WTC11 (cell line): ENCODE measurements around the gene OCA2. TPM values are rescaled to one million over a fixed set of nuclear protein-coding genes. Genes with fewer than 3 reads are reported as not detected.

ENCODE experiments used
- ATAC-seq: fragments of 200-7000 bp; cut with Tn5 transposase; 2 replicates; pipeline ENCODE4 v1.10.0; 2021; ENCODE audit warnings: mild to moderate bottlenecking, moderate library complexity
- CTCF ChIA-PET: fragments of 300-600 bp; sonication (Branson Sonifier 250); formaldehyde crosslinking; loops from one replicate; lab custom pipeline; 2021; ENCODE audit warnings: antibody characterized with exemption; lab: Charles Lee
- POLR2A ChIA-PET: fragments of 350-600 bp; sonication (Branson Sonifier 250); formaldehyde crosslinking; loops from one replicate; lab custom pipeline; 2021; ENCODE audit warnings: antibody characterized with exemption; lab: Charles Lee
- DNase-seq: peaks from one replicate; pipeline ENCODE4 v3.0.0; 2021; ENCODE audit warnings: low spot score
- H3K27ac Mint-ChIP-seq: 2 replicates; pipeline ENCODE4 v1.8.0; 2021; ENCODE audit warnings: mixed read lengths
- H3K27me3 Mint-ChIP-seq: 2 replicates; pipeline ENCODE4 v1.8.0; 2021; ENCODE audit warnings: low read depth, mild to moderate bottlenecking, moderate library complexity, mixed read lengths
- H3K36me3 Mint-ChIP-seq: 2 replicates; pipeline ENCODE4 v1.8.0; 2021; ENCODE audit warnings: mixed read lengths
- H3K4me1 Mint-ChIP-seq: 2 replicates; pipeline ENCODE4 v1.8.0; 2022; ENCODE audit warnings: mixed read lengths
- H3K4me3 Mint-ChIP-seq: 2 replicates; pipeline ENCODE4 v1.8.0; 2021; ENCODE audit warnings: mild to moderate bottlenecking, moderate library complexity, mixed read lengths
- H3K9me3 Mint-ChIP-seq: 2 replicates; pipeline ENCODE4 v1.8.0; 2021; ENCODE audit warnings: mixed read lengths
- AFF4 ChIP-seq: sonication (generic); formaldehyde crosslinking; IDR thresholded peaks from 2 replicates; pipeline ENCODE4 v1.8.1; 2023; ENCODE audit warnings: mild to moderate bottlenecking, missing genetic modification reagents, borderline replicate concordance
- ATF1 ChIP-seq: sonication (generic); formaldehyde crosslinking; IDR thresholded peaks from 2 replicates; pipeline ENCODE4 v1.8.1; 2023; ENCODE audit warnings: mild to moderate bottlenecking, moderate library complexity, missing genetic modification reagents
- CREM ChIP-seq: sonication (generic); formaldehyde crosslinking; IDR thresholded peaks from 2 replicates; pipeline ENCODE4 v1.8.1; 2022; ENCODE audit warnings: mild to moderate bottlenecking, missing genetic modification reagents, moderate library complexity
- ELF4 ChIP-seq: sonication (generic); formaldehyde crosslinking; IDR thresholded peaks from 2 replicates; pipeline ENCODE4 v1.8.1; 2022; ENCODE audit warnings: low read depth, mild to moderate bottlenecking, moderate library complexity, missing genetic modification reagents
- ESRRA ChIP-seq: sonication (generic); formaldehyde crosslinking; IDR thresholded peaks from 2 replicates; pipeline ENCODE4 v1.8.1; 2022; ENCODE audit warnings: mild to moderate bottlenecking, missing genetic modification reagents, borderline replicate concordance
- FOXJ3 ChIP-seq: sonication (generic); formaldehyde crosslinking; IDR thresholded peaks from 2 replicates; pipeline ENCODE4 v1.9.0; 2021; ENCODE audit warnings: missing genetic modification reagents, mild to moderate bottlenecking, borderline replicate concordance
- FOXK1 ChIP-seq: sonication (generic); formaldehyde crosslinking; IDR thresholded peaks from 2 replicates; pipeline ENCODE4 v1.8.0; 2022; ENCODE audit warnings: mild to moderate bottlenecking, moderate library complexity, missing genetic modification reagents
- FOXP4 ChIP-seq: sonication (generic); formaldehyde crosslinking; IDR thresholded peaks from 2 replicates; pipeline ENCODE4 v1.8.0; 2022; ENCODE audit warnings: mild to moderate bottlenecking, missing genetic modification reagents
- NFE2L1 ChIP-seq: sonication (generic); formaldehyde crosslinking; IDR thresholded peaks from 2 replicates; pipeline ENCODE4 v1.8.1; 2023; ENCODE audit warnings: missing genetic modification reagents
- PREB ChIP-seq: sonication (generic); formaldehyde crosslinking; IDR thresholded peaks from 2 replicates; pipeline ENCODE4 v1.8.1; 2022; ENCODE audit warnings: mild to moderate bottlenecking, missing genetic modification reagents, moderate library complexity, borderline replicate concordance
- PRRX2 ChIP-seq: fragments of 250-450 bp; sonication (Bioruptor Pico); IDR thresholded peaks from 2 replicates; pipeline ENCODE4 v1.8.0; 2021; ENCODE audit warnings: mild to moderate bottlenecking
- SP1 ChIP-seq: sonication (generic); formaldehyde crosslinking; conservative IDR thresholded peaks from 2 replicates; pipeline ENCODE4 v1.8.1; 2022; ENCODE audit warnings: missing genetic modification reagents
- TEAD1 ChIP-seq: sonication (generic); formaldehyde crosslinking; IDR thresholded peaks from 2 replicates; pipeline ENCODE4 v1.8.0; 2022; ENCODE audit warnings: mild to moderate bottlenecking, missing genetic modification reagents
- ZBTB21 ChIP-seq: sonication (generic); formaldehyde crosslinking; IDR thresholded peaks from 2 replicates; pipeline ENCODE4 v1.8.1; 2023; ENCODE audit warnings: mild to moderate bottlenecking, missing genetic modification reagents, borderline replicate concordance
- ZNF138 ChIP-seq: sonication (generic); formaldehyde crosslinking; conservative IDR thresholded peaks from 2 replicates; pipeline ENCODE4 v1.8.1; 2022; ENCODE audit warnings: mild to moderate bottlenecking, moderate library complexity, missing genetic modification reagents
- ZNF263 ChIP-seq: sonication (generic); formaldehyde crosslinking; IDR thresholded peaks from 2 replicates; pipeline ENCODE4 v1.8.1; 2022; ENCODE audit warnings: low read depth, mild to moderate bottlenecking, moderate library complexity, missing genetic modification reagents
- ZNF396 ChIP-seq: fragments of 250-450 bp; sonication (Bioruptor Pico); IDR thresholded peaks from 2 replicates; pipeline ENCODE4 v1.8.0; 2021; ENCODE audit warnings: mild to moderate bottlenecking, moderate library complexity, borderline replicate concordance
- total RNA-seq: library from RNA; stranded (reverse); gene quantifications from 3 replicates; pipeline ENCODE4 v1.2.3, GENCODE V29; 2021
- TF ChIP-seq, protein P1 (sequence below): sonication (generic); formaldehyde crosslinking; IDR thresholded peaks from 2 replicates; pipeline ENCODE4 v1.8.1; 2022; ENCODE audit warnings: missing genetic modification reagents, borderline replicate concordance

Gene OCA2
- total RNA-seq, 1 experiment from 2014 or later, result 0.39 TPM

DNA sequence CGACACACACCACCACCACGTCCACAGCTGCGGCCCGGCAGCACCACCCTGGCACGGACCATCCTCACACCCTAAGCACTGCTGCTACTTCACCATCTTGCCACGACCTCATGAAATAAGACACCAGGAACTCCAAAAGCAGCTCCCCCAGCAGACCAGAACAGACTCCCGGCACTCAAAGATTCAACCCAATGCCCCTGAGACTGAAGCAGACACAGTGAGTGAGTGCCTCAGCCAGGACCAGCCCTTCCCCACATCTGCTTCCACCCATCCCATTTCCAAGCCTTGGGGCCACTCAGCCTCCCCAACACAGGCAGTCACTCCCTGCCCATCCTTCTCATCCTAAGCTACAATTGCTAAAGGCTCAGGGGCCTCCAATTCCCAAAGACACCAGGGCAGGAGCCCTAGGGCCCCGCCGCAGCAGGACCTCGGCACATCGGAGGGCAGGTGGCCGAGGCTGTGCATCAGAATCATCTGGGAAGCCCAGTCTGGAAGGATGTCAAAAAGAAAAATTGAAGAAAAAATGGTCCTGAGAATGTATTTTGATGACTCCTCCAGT, 18.4 kb upstream of the OCA2 start:
- CTCF ChIA-PET, result interaction anchor here (1.8 kb wide), 1 partner anchor 9 kb away, joined by 6 read pairs; no protein-coding TSS in a partner anchor
- H3K36me3 Mint-ChIP-seq, result peaks cover 73% of the 10 kb centered on the region
- ATAC-seq, result no peak
- peak overlapping the region; percentile 10; the same call in 1 of the 2 replicates for H3K27ac Mint-ChIP-seq
- POLR2A ChIA-PET, result no interaction called here
- no peaks in the 10 kb centered on the region for H3K9me3 Mint-ChIP-seq
- H3K27me3 Mint-ChIP-seq, result no peaks in the 10 kb centered on the region
- H3K4me1 Mint-ChIP-seq, result no peaks in the 10 kb centered on the region
- no peak for DNase-seq
- no peak for TF ChIP-seq SP1
- no peak for TF ChIP-seq FOXK1 (CRISPR knock-in tag)
- no peak for TF ChIP-seq PRRX2 (CRISPR knock-in tag)
- TF ChIP-seq TEAD1 (CRISPR knock-in tag), result no peak
- no peak for TF ChIP-seq CREM (CRISPR knock-in tag)
- no peak for TF ChIP-seq FOXJ3 (CRISPR knock-in tag)
- TF ChIP-seq, protein P1, sequence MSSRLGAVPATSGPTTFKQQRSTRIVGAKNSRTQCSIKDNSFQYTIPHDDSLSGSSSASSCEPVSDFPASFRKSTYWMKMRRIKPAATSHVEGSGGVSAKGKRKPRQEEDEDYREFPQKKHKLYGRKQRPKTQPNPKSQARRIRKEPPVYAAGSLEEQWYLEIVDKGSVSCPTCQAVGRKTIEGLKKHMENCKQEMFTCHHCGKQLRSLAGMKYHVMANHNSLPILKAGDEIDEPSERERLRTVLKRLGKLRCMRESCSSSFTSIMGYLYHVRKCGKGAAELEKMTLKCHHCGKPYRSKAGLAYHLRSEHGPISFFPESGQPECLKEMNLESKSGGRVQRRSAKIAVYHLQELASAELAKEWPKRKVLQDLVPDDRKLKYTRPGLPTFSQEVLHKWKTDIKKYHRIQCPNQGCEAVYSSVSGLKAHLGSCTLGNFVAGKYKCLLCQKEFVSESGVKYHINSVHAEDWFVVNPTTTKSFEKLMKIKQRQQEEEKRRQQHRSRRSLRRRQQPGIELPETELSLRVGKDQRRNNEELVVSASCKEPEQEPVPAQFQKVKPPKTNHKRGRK (CRISPR knock-in tag), result no peak
- TF ChIP-seq ZNF263, result no peak
- TF ChIP-seq ATF1 (CRISPR knock-in tag), result no peak
- no peak for TF ChIP-seq ZNF396 (CRISPR knock-in tag)
- no peak for TF ChIP-seq FOXP4 (CRISPR knock-in tag)
- TF ChIP-seq, all 79 proteins: peak for 0
- H3K4me3 Mint-ChIP-seq, result no peak overlapping the region

DNA sequence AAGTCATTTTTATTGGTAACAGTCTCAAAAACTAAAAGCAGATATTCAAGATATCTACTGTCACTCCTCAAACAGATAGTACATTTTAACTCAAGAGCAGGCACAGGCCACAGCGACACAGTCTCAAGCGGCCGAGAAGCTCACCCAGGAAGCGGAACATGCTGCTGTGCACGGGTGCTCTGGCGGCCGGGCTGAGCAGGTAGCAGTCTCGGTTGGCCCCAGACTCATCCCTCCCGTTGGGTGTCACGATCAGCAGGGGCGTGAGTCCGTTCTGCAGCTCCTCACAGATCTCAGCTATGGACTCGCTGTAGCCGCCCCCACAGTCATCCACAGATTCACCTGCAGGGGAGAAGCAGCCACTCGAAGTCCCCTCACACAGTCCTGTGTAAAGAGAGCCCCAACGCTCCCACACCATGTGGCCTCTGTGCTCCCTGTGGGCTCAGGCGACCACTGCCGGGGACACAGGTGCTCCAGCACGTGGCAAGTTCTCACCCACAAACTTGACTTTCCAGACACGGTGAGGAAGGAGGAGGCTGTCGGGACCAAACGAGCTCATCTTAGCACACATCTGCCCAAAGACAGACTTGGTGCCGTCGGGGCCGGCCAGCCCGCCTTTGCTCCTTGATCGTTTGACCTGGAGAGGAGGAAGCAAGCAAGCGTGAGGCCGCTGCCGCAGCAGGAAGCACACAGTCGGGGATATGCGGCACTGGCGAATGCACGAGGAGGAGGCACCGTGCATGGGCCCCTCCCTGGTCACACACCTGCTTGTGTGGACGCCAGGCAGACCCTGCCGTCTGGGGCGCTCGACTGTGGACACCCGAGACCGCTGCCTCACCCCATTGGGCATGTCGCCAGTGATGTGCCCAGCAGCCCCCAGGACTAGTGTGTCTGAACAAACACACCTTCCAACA, 17.7 kb upstream of the OCA2 start:
- ChIA-PET POLR2A (no interaction called here), CTCF (interaction anchor here (1.8 to 2.6 kb wide), 2 partner anchors 9 to 10 kb away, joined by 6 to 14 read pairs; no protein-coding TSS in a partner anchor)
- Mint-ChIP-seq H3K27ac (peak overlapping the region; percentile 10; the same call in 1 of the 2 replicates), H3K4me3 (no peak overlapping the region), H3K36me3 (peaks cover 80% of the 10 kb centered on the region), H3K4me1 (no peaks in the 10 kb centered on the region), H3K9me3 (no peaks in the 10 kb centered on the region), H3K27me3 (no peaks in the 10 kb centered on the region)
- no peak for ATAC-seq
- TF ChIP-seq ZNF263 (no peak), ZBTB21 (CRISPR knock-in tag) (no peak)
- no peak for DNase-seq

GRCh38 chr15:28115871-28116270, 16.8 kb upstream of the OCA2 start:
- no peaks in the 10 kb centered on the region for H3K9me3 Mint-ChIP-seq
- POLR2A ChIA-PET, result no interaction called here
- no peak for DNase-seq
- H3K27ac Mint-ChIP-seq, result no peak overlapping the region
- ATAC-seq, result no peak
- peaks cover 80% of the 10 kb centered on the region for H3K36me3 Mint-ChIP-seq
- no peaks in the 10 kb centered on the region for H3K27me3 Mint-ChIP-seq
- TF ChIP-seq ZNF138, result no peak
- TF ChIP-seq NFE2L1, result no peak
- TF ChIP-seq AFF4, result no peak
- TF ChIP-seq PREB (CRISPR knock-in tag), result no peak
- TF ChIP-seq ELF4 (CRISPR knock-in tag), result no peak
- TF ChIP-seq ESRRA (CRISPR knock-in tag), result no peak
- TF ChIP-seq, all 79 proteins: peak for 0
- Mint-ChIP-seq H3K4me3 (no peak overlapping the region), H3K4me1 (no peaks in the 10 kb centered on the region)
- CTCF ChIA-PET, result interaction anchor here (1.0 to 2.6 kb wide), 2 partner anchors 10 to 94 kb away, joined by 3 to 14 read pairs; no protein-coding TSS in a partner anchor
